GM18505 (cell line): ENCODE data around the gene CRACDL.

Experiments
- ATAC-seq: cut with Tn5 transposase; IDR thresholded peaks from one replicate; pipeline ENCODE4 v1.9.1; 2021; ENCODE audit not compliant: unreplicated experiment
- POLR2A ChIP-seq: IDR thresholded peaks from 4 replicates; pipeline ENCODE4 v1.6.1; 2011; ENCODE audit warnings: borderline replicate concordance; ENCODE audit not compliant: insufficient read depth, insufficient read length; ENCODE audit errors: extremely low read depth

The CRACDL gene

GRCh38 chr2:98915751-98916358, 20.2 kb downstream of the CRACDL start:
- TF ChIP-seq POLR2A: no peak
- no peak for ATAC-seq

- ATAC-seq: no peak
- no peak for TF ChIP-seq POLR2A
Measured at GRCh38 chr2:98914713-98915580, 21.1 kb downstream of the CRACDL start.

GRCh38 chr2:98913916-98914712, 21.9 kb downstream of the CRACDL start:
- TF ChIP-seq POLR2A: no peak
- ATAC-seq: no peak

GRCh38 chr2:98912957-98913915, 22.8 kb downstream of the CRACDL start:
- no peak for ATAC-seq
- TF ChIP-seq POLR2A: no peak

- no peak for ATAC-seq
- no peak for TF ChIP-seq POLR2A
Measured at GRCh38 chr2:98912221-98912851, 23.7 kb downstream of the CRACDL start.

- no peak for TF ChIP-seq POLR2A
- no peak for ATAC-seq
Measured at GRCh38 chr2:98911376-98912154, 24.5 kb downstream of the CRACDL start.

- no peak for ATAC-seq
- TF ChIP-seq POLR2A: no peak
Measured at GRCh38 chr2:98911126-98911375, 25.0 kb downstream of the CRACDL start.

GRCh38 chr2:98910349-98911125, 25.5 kb downstream of the CRACDL start:
- TF ChIP-seq POLR2A: no peak
- ATAC-seq: no peak

- ATAC-seq: no peak
- no peak for TF ChIP-seq POLR2A
Measured at GRCh38 chr2:98909317-98910211, 26.5 kb downstream of the CRACDL start.

- no peak for TF ChIP-seq POLR2A
- ATAC-seq: no peak
Measured at GRCh38 chr2:98908931-98909316, 27.1 kb downstream of the CRACDL start.
